Measurements from ENCODE around the gene DNAJB6. TPM values are rescaled to one million over a fixed set of nuclear protein-coding genes. Genes with fewer than 3 reads are reported as not detected.

The DNAJB6 gene
- polyA plus RNA-seq, 1 donor, result 121 TPM

- DNase-seq (ENCODE audit: low read depth), result no peak
These were observed 72.4 kb downstream of the DNAJB6 start for GRCh38 chr7:157409149-157409752.

GRCh38 chr7:157409753-157410727 lies 73.2 kb downstream of the DNAJB6 start:
- no peak for DNase-seq (ENCODE audit: low read depth)

GRCh38 chr7:157410831-157411556 lies 74.2 kb downstream of the DNAJB6 start:
- DNase-seq (ENCODE audit: low read depth), result no peak

DNA sequence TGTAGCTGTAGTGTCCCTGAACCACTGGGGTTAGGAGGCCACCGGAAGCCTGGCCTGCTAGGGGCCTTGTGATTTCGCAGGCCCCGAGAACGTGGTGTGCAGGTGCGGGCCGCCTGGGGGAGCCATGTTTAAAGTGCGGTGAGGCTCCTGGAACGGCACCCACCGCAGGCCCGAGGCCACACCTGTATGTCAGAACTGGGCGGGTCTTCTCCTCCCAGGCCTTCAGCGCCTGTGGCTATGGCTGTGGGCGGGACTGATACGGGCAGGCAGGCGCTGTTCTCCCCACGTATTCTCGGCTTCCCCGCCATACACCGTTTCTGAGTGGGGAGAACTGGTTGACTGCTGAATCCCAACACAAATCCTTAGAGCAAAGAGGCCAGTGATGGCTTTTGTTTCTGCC lies 74.8 kb downstream of the DNAJB6 start:
- no peak for DNase-seq (ENCODE audit: low read depth)

DNA sequence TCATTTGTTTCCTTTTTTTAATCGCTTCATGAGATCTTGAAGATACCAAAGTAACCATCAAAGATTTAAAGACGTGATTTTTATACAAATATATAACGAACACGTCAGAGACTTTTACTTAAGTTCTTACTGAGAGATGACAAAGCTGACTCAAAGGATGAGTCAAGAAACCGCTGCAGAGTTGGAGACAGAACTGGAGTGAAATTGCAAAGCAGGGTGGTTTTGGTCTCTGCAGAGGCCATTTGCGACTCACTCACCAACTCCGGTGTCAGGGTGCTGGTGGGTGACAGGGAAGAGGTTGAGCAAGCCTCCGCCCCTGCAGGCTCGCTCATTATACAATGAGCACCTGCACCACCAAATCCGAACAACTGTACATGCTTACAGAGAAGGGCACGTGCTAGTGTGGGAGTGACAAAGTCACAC lies 75.2 kb downstream of the DNAJB6 start:
- no peak for DNase-seq (ENCODE audit: low read depth)

- no peak for DNase-seq (ENCODE audit: low read depth)
These were observed 75.8 kb downstream of the DNAJB6 start for GRCh38 chr7:157412491-157413180.

- no peak for DNase-seq (ENCODE audit: low read depth)
These were observed 77.3 kb downstream of the DNAJB6 start for GRCh38 chr7:157413881-157414701.

DNA sequence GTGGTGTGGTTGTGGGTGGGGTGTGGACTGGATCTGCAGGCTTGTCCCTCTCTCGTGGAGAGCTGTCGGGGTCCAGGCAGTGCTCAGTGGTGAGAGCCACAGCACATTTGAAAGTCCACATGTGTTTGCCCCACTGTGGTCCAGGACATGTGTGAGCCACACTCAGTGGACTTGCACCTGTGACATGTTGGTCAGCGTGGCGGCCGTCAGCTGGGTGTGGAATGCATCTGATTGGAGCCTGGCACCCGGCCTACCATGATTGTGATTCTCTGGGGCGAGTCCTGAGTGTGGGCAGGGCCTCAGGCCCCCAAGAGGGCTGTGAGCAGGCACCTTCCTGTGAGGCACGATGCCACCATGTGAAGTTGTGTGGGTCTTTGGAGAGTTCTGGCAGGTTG lies 77.9 kb downstream of the DNAJB6 start:
- DNase-seq (ENCODE audit: low read depth), result no peak

- DNase-seq (ENCODE audit: low read depth), result no peak
These were observed 78.7 kb downstream of the DNAJB6 start for GRCh38 chr7:157415486-157415885.

DNA sequence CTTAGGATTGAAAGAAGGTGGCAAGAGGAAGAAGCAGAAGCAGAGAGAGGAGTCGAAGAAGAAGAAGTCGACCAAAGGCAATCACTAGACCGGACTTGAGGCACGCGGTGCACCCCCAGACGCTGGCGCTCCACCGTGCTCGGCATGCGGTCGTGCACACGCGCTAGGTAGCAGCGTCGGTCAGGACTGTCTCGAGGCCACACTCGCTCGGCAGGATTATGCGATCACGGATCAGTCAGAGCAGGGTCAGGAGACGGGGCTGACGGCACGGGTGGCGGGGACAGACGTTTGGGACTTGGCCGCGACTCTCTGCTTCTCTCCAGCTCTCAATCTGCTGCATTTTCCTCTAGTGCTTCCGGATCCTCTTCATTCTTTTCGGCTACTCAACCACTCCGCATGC lies 79.2 kb downstream of the DNAJB6 start:
- no peak for DNase-seq (ENCODE audit: low read depth)

DNA sequence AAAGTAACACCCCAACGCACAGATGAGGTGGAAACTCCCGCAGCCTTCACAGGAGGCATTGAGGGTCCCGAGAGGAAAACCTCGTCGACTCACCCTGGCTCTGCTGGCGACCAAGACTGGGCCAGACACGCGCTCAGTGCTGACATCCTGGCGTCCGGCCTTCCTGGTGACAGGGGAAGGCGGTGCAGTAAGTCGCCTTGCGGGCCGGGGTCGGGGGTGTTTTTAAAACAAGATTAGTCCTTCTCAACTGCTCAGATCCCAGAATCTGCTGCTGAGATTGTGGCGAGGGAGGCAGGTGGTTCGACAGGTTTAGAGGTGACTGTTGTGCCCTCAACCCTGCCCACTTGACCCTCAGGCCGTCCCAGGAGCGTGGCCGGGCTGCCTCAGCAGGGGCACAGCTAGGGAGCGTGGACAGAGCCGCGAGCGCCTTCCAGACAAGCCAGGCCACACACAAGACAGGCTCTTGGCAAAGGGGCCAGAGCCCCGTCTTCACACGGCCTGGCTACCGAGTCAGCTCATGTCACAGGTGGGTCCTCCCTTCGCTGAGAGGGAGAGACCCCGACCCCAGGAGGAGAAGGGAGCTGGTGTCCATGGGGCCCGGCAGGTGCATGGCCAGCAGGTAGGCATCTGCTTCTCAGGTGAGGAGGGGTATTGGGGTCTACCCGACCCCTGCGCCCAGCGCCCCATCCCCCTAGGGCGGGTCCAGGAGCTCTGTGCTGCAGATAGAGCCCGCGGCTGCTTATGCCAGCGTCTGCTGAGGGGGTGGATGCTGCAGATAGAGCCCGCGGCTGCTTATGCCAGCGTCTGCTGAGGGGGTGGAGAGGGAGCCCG lies 81.6 kb downstream of the DNAJB6 start:
- no peak for DNase-seq (ENCODE audit: low read depth)

- DNase-seq (ENCODE audit: low read depth), result no peak
These were observed 82.2 kb downstream of the DNAJB6 start for GRCh38 chr7:157419035-157419293.

GRCh38 chr7:157422279-157422678 lies 85.5 kb downstream of the DNAJB6 start:
- DNase-seq (ENCODE audit: low read depth), result no peak

DNA sequence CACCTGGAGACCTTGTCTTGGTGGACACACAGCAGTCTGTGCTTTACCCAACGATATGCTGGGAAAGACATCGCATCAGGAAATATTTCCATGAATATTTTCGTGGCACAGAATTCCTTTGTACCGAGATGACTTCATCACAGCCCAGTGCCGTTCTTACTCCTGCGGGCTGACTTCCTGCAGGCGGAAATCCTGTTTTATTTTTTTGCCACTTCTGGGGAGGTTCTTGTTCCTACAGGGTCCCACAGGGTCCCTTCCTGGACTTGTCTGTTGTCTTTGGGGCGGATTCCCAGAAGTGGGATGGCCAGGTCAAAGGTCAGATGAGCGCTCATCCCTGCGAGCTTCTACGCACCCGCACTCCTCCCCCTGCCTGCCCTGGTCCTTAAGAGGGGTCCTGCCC lies 86.5 kb downstream of the DNAJB6 start:
- no peak for DNase-seq (ENCODE audit: low read depth)

GRCh38 chr7:157423886-157424565 lies 87.2 kb downstream of the DNAJB6 start:
- DNase-seq (ENCODE audit: low read depth), result no peak

GRCh38 chr7:157425137-157425731 lies 88.4 kb downstream of the DNAJB6 start:
- DNase-seq (ENCODE audit: low read depth), result no peak

GRCh38 chr7:157425761-157426160 lies 89.0 kb downstream of the DNAJB6 start:
- DNase-seq (ENCODE audit: low read depth), result no peak

GRCh38 chr7:157426463-157427301 lies 89.9 kb downstream of the DNAJB6 start:
- DNase-seq (ENCODE audit: low read depth), result no peak

Measured in forelimb muscle (tissue), 1 donor.